Adrenal gland (tissue), 5 donors: ENCODE data around the gene PLD1.

Source experiments
- CTCF ChIP-seq, 6 experiments: fragments of 450-650 bp in 4 of 6; fragments of 200-600 bp in 2 of 6; sonication (generic) in 1 of 6; IDR thresholded peaks; 1 replicate in 5 of 6; 2 replicates in 1 of 6; pipeline versions ENCODE4 v1.5.1 to v1.8.0; 2016 to 2021; ENCODE audit warnings: antibody characterized with exemption in 6 of 6, mild to moderate bottlenecking in 2 of 6, moderate library complexity in 1 of 6
- POLR2A ChIP-seq, 2 donors: fragments of 450-650 bp; IDR thresholded peaks; one replicate each; pipeline ENCODE4 v1.6.1; 2017; ENCODE audit warnings: antibody characterized with exemption in 2 of 2, mild to moderate bottlenecking in 2 of 2, moderate library complexity in 1 of 2
- donor health status: DM: no; HTN: no; CAD: no.

- TF ChIP-seq CTCF (IDR thresholded peaks at IDR 0.05), result no peak
- TF ChIP-seq POLR2A (IDR thresholded peaks at IDR 0.05), result no peak
Measured at GRCh38 chr3:171824116-171824515, 13.8 kb upstream of the PLD1 start.
